GM18519 (cell line): ENCODE results near the gene GALNT3.

Source experiments
- ATAC-seq: cut with Tn5 transposase; IDR thresholded peaks from one replicate; pipeline ENCODE4 v1.9.1; 2021; ENCODE audit warnings: mild to moderate bottlenecking, moderate library complexity; ENCODE audit not compliant: unreplicated experiment, low FRiP score

The GALNT3 gene

DNA sequence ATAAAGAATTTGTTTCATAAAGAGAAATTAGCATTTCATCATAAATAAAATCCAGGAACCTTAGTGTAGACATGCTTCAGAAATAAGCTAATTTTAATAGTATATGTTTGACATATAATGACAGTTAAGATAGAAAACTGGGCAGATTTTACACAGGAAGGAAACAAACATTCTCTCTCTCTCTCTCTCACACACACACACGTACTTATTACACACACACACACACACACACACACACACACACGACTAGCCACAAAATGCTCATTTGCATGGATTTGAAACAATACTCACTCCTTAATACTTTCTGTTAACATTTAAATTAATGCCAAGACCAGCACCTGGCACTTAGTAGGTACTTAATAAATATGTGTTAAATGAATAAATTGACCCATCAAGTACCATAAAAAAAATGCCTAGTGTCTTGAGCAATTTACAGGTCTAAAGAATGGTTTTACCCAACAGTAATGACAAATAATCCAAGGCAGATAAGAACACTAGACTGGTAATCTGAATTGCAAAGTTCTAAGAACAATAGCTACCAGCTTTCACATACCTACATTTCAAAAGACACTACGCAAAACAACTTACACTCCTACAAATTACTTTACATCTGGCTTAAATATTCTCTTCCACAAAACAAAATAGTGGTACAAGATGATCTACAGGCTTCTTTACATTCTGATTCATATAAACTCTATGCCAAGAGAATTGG is 2.9 kb upstream of the GALNT3 start:
- no peak for ATAC-seq

DNA sequence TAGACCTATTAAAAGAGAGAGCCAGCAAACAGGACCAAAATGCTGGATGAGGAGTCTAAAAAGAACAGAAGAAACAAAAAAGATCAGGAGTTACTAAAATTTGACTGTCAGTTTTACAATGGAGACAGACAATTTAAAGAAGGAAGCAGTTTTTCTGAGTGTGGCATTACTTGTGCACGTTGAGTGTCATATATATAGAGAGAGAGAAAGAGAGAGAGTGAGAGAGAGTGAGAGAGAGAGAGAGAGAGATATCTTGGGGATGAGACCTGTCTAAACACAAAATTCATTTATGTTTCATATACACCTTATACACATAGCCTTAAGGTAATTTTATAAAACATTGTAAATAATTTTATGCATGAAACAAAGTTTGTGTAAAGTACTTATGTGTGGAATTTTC is 2.1 kb upstream of the GALNT3 start:
- ATAC-seq = no peak

DNA sequence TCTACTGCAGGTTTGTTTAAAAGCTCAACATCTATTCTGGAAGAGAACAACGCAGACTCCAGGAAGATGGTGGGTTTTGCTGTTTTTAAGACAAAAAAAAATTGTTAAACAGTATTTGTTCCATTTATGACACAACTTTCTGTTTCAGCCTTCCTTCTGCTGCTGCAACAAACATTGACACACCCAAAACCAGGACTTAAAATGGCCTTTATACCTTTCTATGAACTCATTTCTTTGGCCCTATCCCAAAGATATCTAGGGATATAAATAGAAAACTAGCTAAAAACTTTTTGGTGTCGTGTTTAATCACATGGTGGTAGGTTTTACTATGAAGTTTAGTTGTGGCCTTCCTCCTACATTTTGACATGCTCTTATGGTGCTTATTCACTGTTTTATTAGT is 964 bp upstream of the GALNT3 start:
- ATAC-seq = peak; percentile 28

DNA sequence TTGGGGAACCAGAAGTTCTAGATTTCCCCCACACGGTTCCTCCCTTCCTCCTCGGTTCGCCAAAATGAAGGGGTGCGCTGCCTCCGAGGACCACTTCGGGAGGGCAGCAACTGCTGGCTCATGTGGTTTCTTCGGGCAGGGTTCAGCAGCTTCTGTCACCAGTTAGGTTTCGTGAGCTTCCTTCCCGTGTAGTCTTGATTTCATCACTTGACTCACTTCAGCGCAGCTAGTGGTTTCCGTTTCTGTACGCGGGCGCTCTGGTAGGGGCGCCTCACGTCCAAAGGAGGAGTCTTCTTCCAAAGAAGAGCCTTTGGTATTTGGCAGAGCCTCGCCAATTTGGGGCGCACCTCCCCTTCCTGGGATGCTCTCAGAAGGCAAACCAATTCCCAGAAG is 485 bp upstream of the GALNT3 start:
- peak; percentile 99 for ATAC-seq

DNA sequence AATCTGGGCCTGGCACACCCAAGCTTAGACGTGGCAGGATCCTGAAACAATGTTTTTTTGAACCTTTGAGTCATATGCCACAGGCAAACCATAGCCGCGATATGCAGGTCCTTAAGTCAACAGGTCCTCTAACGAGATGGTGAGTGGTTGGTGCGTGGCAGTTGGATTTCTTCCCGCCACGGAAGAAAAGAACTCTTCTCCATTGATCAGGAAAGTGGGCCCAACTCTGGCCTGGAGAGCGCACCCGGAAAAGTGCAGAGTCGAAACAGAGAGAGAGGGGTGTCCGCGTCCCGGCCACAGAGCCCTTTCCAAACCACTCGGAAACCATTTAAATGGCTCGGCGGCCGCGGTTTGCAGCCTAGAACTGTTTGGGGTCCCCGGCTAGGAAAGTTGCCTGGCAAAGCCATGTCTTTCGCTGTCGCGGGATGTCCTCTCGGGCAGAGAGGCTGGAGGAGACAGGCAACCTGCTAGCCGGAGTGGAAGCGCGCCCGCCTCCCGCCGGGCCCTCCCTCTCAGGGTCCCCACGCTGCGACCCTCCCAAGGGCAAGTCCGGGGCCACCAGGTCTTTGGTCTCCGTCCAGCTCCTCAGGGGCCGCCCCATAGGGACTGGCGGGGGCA is 777 bp downstream of the GALNT3 start:
- ATAC-seq = no peak

DNA sequence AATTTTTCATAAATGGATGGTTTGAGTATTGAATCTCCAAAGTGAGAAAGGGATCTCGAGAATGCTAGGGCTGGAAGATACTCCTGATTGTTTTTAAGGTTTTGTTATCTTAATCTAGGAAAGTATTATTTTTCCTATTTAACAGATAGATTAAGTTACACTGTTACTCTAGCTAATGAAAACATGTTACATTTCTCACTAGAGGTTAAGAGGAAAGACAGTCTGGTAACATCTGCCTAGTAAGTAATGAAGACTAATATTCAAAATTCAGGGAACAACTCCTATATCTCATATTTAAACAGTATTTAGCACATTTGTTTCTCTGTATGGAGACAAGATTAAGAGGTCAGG is 2.0 kb downstream of the GALNT3 start:
- no peak for ATAC-seq

DNA sequence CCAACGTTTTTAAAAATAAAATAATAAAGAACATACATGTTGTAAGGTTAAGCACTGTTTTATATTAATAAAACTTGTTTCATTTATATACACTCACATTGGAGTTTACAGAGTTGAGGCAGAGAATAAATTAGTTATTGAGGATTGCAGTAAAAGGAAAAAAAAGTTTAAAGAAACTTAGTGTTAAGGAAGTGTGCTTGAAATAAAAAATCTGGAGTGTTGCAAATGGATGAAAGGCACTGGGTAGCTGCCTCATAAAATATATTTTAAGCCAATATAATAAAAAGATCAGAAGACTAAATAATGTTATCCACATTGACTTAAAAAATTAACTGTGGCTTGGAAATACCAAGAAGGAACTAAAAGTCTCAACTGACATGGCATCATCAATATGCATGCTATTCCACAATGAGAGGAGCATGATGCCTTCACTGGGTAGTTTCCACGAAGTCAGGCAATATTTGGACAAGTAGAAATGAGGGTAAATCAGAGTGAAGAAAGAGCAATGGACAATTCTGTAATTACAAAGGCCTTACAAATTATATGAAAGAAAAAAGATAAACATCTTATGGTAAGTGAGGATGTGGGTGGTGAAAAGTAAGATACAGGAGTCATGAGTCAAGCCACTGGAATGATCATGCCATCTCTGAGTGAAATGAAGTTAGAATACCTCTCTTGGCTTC is 2.5 kb downstream of the GALNT3 start:
- no peak for ATAC-seq

DNA sequence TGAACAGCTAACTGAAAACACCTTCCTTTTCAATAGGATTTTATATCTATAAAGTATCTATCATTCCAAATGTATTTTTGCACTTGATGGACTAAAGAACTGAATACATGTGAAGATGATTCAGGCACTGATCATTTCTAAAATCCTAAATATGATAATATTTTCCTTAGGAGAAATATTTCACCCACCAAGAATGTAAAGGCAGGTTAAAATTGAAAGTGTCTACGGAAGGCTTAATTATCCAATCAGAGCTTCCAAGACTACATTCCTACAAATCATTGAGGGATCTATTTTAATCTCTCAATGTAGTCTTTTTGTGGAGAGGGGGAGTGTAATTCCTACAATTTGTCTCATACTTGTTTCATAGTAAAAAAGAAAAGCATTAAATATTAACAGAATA is 3.6 kb downstream of the GALNT3 start:
- ATAC-seq = no peak

DNA sequence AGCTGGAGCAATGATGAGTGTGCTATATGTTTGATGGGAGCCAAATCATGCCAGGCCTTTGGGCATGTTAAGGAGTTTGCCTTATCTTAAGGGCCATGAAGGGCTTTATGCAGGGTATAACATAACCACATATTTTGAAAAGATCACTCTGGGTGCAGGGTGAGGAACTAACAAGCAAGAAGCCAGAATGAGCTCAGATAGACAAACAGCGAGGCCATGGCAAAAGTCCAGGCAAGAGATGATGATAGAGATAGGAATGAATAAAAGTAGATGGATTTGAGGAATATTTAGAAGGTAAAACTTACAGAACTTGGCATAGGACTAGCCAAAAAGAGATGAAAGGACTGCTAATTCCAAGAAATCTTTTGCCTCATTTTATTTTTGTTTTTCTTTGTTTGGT is 6.7 kb downstream of the GALNT3 start:
- ATAC-seq = no peak

DNA sequence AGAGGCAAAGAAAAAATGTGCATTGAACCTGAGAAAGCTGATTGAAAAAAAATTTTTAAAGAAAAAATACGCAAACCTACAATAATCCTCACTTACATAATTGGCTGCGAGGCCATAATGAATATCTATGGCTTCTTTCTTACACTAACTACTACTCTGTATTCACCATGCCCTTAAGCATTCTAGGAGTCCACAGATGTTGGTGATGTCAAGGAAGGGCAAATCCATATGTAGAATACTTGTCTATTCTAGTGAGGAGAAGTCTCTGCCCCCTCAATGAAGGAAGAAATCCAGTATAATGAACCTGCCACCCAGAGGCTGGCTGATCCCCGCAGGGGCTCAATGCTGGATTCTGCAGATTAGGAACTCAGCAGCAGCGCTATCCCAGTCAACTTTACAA is 14.3 kb downstream of the GALNT3 start:
- no peak for ATAC-seq

DNA sequence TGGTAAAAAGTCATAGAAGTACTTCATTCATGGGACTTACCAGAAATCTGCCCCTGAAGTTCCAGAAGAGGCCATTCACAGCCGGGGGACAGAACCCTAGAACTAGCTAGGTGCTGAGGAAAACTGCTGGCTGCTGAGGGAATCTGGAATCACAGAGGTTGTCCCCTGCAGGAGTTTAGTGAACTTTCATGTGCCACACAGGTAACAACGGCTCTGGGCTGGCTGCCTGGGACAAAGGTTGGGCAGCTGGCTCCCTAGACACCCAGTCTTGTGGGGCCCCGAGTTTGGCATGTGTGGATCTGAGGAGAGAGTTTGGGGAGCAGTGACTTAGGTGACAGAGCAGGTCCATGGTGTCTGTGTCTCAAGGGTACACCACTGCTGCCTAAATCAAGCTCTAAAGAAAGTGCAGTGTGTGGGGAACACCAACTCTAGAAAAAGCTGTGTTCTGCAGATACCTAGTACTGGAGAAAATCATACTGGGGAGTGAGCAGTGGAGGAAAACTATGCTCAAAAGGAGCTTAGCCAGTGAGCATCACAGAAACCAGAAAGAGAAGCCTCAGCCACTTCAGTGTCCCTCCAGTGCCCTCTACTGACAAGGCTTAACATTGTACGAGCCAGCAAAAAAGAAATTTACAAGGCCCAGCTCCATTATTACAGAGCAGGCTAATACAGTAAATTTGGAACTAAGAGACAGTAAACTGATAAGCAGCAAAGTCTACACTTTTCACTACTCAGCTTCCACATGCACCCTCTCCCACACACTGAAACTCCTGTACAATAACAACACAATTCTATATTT is 15.2 kb downstream of the GALNT3 start:
- ATAC-seq = no peak

DNA sequence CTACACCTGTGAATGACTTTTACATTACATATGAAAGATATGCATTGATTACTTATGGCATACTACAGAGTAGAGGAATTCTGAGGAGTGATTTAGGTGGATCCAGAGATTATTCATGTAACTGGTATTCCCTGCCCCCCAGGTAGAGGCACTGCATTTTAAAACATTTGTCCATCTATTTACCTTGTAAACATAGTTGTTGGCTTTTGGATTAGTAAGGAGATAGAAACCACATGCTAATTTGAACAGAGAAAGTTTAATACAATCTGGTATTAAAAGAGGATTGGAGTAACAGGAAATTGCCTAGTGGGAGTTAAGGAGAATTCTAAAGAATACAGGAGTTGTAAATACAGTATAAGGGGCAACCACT is 15.9 kb downstream of the GALNT3 start:
- no peak for ATAC-seq

DNA sequence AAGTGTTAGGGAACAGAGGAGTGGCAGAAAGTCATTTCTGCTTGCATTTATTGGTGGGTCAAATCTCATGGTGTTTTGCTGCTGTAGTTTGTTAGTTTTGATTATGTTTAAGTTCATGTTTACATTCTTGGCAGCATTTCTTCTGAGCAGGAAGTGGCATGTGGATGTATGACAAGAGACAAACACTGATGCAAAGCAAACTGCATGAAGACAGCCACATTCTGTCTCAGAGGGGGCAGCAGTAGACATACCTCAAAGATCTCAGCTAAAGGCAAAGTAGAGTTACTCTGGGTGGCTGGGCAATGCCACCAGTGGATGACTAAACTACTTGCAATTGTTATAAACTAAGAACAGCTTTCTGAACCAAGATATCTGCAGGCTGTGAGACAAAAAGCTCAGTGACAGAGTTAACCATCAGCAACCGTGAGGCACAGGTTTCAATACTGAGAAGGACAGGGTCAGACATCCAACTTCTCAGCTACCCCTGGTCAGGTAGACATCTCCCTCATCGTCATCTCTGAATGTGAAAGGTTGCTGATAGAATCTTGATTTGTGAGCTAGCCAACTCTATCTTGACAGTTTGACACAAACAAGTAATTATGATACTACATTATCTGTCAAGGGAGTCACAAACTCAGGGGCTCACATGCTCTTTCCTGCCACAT is 16.4 kb downstream of the GALNT3 start:
- peak; percentile 40 for ATAC-seq

DNA sequence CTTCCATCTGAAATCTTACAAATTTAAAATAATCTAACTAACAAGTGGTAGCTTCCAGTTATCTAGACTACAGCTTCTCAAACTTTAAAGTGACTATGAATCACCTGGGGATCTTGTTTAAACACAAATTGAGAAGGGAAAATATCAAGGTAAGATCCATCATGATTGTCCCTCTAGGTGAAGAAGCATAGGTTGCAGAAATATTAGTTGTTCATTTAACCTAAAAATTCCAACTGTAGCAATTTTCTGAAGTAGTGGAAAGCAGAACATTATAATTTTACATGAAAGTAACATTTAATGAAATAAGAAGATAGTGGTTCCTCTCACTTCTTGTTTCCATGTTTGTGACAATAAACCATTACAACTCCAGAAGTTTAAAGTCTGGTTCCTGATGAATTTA is 17.3 kb downstream of the GALNT3 start:
- ATAC-seq = no peak

DNA sequence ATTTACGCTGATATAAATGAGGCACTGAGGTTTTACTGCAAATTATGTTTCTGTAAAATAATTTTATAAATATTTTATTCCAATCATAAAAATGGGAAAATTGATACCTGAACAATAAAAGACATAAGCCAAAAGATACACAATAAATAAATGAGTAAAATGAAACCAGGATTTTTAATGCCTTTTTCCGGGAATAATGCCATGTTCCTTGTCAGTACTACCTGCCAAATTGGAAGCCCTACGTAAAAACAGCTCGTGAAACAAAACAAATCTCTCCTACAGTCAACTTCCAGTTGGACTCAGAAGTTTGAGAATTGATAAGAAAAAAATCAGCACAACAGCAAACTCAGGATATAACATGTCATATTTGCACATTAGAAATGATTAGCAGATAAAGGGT is 18.0 kb downstream of the GALNT3 start:
- no peak for ATAC-seq

DNA sequence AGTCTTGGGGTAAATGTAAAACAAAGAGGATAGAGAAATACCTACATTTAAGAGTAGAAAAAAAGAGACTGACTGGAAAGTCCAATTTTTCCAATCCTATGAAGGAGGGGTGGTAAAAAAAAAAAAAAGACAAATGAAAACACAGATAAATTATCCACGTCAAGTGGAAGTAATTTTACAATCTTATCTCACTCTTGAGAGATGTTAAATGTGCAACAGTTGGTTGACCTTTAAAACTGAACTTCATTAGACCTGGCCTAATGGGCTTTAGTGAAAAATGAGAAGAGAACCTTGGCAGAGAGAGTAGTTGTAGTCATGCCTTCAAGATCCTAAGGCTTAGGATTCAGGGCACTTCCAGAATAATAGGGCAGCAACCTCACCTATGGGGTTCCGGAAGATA is 20.4 kb downstream of the GALNT3 start:
- ATAC-seq = no peak

DNA sequence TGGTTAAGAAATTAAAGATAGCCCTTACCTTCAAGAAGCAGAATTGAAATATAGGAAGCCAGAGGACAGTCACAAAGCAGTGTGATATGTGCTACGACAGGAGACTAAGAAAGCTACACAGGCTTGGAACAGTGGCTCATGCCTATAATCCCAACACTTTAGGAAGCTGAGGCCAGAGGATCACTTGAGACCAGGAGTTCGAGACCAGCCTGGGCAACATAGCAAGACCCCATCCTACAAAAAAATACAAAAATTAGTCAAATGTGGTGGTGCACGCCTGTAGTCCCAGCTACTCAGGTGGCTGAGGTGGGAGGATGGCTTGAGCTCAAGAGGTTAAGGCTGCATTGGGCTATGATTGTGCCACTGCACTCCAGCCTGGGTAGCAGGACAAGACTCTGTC is 21.9 kb downstream of the GALNT3 start:
- no peak for ATAC-seq

DNA sequence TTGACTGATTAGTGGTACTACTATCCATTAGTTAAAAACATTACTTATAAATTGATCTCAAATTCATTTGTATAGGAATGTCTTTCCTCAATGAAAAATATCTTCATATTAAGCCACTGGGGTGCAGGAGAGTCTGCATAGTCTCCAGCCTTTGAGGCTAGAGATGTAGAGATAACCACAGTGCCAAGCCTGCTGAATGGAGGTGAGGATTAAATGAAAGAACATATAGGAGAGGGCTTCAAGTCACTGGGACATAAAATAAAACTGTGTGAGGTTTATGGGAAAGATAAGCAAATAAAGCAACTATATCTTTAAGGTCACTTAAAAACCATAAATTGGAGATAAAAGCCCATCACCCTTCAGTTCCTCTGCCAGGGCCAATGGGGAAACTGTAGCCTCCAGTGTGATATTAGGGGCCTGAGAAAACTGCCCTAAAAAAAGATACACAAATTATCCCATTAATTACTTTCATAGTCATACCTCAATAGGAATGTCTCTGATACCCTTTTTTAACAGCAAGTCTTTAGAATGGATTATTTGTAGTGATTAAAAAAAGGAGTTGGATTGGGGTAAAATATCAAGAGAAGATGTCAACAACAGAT is 27.6 kb downstream of the GALNT3 start:
- ATAC-seq = no peak

DNA sequence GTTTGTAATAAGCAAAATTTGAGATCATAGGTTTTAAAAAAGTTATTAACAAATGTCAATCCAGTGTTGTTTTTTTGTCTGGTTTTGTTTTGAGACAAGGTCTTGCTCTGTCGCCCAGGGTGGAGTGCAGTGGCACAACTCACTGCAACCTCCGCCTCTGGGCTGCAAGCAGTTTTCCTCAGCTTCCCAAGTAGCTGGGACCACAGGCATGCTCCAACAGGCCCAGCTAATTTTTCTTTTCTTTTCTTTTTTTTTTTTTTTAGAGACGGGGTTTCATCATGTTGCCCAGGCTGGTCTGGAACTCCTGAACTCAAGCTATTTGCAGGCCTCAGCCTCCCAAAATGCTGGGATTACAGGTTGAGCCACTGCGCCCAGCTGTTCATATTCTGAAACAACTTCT is 31.3 kb downstream of the GALNT3 start:
- ATAC-seq = no peak

DNA sequence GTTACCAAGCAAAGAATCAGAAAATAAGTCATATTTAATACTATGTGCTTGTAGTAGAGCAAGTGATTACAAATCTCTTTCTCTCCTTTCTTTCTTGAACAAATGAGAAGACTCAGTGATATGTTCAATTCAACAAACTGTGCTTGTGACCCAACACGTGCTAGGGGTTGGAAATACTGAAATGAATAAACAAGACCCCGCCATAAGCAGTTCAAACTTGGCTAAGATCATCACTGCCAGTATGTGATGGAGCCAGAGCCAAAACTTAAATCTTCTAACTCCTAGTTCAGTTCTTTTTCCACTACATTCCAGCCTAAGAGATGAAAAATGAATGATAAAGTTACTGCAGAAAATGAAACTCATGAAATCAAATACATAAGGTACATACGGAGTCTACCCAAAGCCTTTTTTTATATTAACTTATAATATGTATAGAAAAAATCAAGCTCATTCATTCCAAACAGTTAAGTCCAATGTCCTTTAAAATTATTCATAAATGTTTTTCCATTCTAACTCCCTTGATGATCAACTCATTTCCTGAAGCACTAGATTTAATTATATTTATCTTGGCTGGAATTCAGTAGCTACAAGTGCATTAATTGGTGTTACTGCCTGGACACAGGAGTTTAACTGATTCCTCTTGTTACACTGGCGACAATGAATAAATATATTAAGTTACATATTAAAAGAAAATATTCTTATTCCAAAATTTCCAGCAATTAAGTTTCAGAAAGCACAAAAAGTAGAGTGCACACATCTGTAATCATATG is 36.0 kb downstream of the GALNT3 start:
- no peak for ATAC-seq
